GM21717 (cell line): ENCODE measurements around the gene GSDMA.

Source experiments
- ATAC-seq: cut with Tn5 transposase; IDR thresholded peaks from one replicate; pipeline ENCODE4 v1.9.1; 2021; ENCODE audit warnings: mild to moderate bottlenecking, moderate library complexity; ENCODE audit not compliant: unreplicated experiment

GSDMA gene

DNA sequence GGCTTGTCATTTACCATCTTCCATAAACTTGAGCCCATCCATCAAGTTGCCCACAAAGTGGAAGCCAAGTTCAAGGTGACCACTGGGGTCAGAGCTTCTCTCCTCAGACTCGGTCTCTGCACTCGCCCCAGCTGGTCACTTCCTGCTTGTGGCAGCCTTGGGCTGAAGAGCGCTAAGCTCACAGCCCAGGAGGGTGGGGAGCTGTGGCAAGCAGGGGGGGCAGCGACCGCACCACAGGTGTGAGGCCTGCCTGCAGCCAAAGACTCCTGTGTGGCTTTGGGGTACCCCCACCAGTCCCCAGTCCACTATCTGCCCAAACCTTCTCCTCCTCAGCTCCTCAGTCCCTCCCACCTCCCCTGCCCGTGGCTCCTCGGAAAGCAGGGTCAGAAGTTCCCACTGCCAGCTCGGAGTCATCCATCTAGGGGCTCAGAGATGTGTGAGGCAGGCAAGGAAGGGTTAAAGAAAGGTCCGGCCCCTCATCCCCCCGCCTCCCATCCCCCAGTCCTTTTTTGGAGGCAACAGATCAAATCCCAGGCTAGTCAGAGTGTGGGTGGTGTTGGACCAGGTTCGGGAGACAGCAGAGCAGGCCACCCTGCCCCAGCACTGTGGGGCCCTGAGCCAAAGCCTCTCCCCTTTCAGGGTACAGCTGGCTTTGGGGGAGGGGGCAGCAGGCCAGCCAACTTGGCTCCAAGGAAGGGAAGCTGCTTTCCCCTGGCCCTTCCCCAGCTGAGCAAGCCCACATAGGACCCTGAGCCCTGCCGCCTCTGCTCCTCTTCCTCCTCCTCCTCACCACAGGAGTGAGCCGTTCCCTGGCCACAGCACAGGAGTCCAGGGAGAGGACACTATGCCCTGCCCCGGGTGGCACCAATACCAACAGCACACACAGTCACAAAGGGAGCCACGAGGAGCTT is 55.7 kb downstream of the GSDMA start:
- ATAC-seq: no peak

DNA sequence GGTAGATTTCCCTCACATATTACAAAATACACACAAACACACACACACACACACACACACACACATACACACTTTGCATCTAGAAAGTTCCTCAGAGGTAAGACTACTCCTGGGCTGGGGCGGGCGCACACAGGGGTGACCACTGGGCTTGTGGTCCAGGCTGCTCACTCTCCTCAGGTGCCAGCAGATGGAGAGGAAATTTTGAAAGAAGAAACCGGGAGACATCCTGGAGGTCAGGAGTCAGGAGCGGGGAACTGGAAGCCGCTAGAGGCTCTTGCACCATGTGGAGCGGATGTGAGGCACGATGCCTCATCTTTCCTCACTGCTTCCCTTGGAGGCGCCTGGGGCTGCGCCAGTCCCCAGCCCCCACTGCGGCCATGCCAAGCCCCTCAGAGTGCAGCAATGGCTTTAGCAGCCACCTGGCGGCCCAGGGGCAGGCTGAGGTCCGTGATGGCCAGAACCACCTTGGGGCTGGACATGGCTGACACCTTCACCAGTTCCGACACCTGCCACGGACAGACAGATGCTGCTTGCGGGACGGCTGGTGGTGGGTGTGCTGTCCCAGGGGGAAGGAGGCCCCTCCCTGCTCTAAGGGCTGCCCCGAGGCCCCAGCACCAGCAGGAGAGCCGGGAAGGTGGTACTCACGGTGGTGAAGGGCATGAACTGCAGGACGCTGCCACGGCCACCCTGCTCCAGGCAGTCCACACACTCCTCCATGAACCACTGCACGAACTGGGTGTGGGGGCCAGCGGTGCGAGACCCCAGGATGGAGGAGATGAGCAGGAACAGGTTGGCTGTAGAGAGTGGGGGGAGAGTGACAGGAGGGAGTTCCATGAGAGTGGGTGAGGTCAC is 56.6 kb downstream of the GSDMA start:
- no peak for ATAC-seq

DNA sequence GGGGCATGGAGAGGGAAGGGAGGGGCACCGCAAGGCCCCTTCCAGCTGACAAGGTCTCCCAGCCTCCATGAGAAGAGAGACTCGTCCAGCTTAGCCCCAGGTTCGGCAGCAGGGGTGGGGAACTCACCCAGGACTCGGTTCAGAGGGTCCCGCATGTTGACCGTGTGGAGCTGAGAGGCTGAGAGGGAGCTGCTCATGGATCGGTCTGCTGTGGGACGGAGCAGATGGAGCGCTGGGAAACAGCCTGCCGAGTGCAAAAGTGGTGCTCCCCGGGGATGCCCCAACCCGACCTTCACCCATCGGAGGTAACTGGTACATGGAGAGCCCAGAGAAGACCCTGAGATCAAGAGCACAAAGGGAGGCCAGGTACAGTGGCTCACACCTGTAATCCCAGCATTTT is 57.3 kb downstream of the GSDMA start:
- no peak for ATAC-seq

DNA sequence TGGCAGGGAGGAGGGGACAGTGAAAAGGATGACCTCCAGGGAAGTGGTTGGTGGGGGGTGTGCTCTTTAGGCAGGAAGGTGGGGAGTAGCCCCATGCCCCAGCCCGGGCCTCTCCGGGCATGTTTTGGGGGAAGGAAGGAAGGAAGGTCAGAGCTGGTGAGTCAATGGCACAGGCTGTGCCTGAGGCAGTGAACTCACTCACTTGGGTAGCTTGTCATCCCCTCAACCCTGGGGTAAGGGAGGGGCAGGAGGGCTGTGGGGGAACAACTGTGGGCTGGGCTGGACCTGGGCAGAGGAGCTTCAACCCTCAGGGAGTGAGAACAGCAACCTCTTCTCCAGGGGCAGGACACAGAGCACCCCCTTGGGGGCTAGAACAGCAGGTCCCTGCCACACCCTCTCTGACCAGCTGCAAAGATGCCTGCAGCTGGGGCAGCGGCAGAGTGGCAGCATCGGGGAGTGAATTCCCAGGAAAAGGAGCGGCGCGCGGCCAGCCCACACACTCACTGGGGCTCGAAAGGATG is 58.7 kb downstream of the GSDMA start:
- no peak for ATAC-seq

DNA sequence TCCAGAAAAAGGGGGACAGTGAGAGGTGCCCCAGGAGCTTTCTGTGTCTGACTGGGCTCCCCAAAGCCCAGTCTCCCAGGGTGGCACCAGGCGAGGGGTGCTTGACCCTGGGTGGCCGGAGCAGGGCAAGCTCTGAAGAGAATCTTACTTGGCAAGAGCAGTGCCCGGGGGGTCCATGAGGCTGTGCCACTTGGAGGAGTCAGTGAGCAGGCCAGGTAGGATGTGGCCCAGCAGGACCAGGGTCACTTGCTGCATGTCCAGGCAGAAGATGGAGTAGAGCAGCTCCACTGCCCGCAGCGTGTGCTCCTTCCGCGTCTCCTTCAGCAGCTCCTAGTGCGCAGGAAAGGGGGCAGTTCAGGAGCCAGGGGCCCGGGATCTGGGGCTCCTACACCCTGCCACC is 59.7 kb downstream of the GSDMA start:
- ATAC-seq: no peak

DNA sequence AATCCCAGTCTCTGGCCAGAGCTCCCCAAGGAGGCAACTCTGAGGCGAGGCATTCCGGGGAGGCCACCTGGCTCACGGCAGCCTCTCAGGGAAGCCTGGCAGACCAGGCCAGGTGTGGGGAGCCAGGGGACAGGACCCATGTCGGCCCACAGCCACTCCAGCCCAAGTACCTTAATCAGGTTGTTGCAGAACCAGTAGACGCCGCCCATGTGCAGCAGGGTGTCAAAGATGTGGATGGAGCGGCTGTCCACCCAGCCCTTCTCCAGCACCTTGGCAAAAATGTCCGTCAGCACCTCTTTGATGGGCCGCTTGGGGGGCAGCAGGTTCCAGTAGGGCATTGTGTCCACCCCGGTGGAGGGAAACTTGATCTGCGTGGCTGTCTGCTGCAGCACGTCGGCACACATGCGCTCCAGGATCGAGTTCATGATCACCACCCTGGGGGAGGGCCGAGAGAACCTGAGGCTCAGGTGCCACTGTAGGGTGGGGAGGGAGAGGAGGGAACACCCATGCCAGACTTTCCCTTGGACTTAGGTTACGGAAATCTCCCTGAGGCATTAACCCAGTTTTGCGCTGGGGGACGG is 60.2 kb downstream of the GSDMA start:
- no peak for ATAC-seq

DNA sequence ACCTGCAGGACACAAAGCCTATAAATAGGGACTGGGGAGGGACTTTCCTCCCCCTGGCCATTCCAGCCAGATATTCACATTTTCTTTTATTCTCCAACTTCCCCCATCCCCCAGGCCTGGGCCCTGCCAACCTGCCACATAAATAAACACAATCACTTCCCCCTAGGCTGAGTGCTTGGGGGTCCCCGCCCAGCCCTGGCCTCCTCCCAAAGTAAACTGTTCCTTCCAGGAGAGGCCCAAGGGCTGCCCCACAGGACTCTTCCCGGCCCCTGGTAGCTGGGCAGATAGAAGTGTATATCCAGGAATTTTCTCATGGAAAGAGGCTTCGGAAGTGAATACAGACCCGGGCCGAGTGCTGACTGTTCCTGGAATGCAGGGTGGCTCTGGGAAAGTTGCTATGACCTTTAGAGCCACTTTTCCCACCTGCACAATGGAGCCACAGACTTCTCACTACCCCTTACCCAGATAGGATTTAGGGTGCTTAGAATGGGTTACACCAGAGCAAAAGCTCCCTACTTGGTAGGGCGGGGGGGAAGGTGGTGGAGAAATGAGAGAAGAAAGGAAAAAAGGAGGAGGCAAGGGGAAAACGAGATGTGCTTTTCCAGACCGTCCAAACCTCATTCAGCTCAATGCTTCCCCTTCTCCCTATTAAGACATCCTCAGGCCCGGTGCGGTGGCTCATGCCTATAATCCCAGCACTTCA is 60.9 kb downstream of the GSDMA start:
- ATAC-seq: no peak

DNA sequence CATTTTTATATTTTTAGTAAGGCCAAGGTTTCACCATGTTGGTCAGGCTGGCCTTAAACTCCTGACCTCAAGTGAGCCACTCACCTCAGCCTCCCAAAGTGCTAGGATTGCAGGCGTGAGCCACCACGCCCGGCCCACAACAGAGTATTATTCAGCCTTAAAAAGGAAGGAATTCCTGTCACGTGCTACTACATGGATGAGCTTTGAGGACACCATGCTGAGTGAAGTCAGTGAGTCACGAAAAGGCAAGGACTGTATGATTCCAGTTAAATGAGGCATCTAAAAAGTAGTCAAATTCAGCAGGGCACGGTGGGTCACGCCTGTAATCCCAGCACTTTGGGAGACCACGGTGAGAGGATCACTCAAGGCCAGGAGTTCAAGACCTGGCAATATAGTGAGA is 62.1 kb downstream of the GSDMA start:
- no peak for ATAC-seq

DNA sequence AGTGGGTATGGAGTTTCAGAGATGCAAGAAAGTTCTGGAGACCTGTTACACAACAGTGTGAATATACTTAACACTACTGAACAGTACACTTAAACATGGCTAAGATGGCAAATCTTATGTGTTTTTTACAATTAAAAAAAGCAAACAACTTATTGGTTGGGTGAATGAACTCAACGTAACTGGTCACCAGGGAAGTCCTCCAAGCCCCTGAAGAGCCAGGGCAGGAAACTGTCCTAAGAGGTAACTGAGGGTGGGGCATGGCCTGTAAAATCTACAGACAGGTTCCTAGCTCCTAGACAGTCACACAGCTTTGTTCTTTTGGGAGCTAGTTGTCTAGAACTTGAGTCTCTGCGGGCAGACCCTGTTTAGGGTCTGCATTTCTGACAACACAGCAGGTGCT is 62.8 kb downstream of the GSDMA start:
- ATAC-seq: no peak

DNA sequence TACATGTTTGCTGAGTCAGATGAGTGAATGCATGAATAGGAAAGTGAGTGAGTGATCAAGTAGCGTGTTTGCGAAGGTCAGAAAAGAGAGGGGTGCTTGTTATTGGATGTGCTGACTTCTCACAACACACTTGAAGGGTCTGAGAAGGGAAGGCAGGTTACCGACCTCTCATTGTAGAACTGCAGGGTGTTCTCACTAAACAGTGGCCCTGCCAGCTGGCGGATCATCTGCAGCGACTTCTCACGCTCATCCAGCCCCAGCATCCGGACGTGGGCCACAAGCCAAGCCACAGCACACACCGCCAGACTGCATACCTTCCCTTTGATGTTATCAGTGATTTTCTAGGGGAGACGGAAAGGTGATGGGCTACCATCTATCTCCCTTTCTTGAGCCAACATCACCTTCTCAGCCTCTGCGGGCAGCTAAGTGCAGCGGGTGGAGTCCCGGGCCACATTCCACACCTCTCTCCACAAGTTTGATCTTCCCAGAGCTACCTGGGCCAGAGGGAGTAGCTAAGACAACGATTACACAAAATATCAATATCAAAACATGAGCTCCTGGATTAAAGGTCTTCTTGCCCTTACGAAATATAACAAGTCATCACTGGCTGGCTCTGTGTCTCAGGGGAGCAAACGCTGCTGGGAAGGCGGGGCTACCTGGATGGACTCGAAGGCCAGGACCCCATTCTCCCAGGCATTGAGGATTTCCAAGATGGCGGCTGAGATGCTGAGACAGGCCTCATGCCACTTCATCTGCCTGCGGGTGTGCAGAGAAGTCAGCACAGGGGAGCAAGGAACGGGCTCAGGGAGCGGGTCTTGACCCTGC is 63.4 kb downstream of the GSDMA start:
- ATAC-seq: no peak

DNA sequence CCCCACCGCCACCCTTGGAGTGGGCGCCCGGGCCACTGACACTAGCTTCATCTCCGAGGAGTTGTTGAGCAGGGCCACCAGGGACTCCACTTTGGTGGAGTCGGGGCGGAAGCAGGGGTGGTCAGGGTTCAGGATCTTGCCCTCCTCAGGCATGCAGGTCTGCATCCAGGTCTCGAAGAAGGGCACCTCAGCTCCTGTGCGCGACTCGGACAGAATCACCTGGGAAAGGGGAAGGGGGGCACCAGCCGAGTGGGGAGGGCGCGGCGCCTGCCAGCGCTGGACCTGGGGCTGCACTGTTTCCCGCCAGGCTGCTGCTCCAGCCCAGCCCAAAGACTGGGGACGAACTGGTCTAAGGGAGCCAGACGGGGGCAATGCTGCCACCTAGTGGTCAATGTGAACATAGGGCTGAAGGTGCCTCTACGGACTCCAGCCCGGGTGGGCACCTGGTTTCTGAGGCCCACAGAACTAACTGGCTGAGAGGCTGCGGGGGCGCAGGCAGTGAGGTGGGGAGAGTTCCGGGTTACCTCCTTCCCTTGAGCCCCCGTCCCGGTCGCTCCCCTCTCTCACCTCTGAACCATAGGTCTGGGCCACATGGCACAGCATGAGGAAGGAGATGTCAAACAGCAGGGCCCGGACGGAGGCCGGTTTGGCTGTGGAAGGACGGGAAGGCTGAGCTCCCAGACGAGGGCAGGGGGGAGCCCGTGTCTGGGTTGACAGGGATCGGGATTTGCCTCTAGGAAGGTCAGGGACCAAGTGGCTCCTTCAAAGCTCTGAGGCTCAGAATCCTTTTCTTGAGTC is 64.2 kb downstream of the GSDMA start:
- no peak for ATAC-seq
